Transverse colon (tissue), 4 donors: ENCODE results near the gene MYO16.

Experiments used
- EP300 ChIP-seq: sonication (generic); formaldehyde crosslinking; IDR thresholded peaks from one replicate; pipeline ENCODE4 v1.6.1; 2017; ENCODE audit warnings: antibody characterized with exemption, low read depth
- POLR2AphosphoS5 ChIP-seq, 3 donors: sonication (generic); formaldehyde crosslinking; IDR thresholded peaks; one replicate each; pipeline ENCODE4 v1.6.1; 2016; ENCODE audit warnings: antibody characterized with exemption in 3 of 3
- TF ChIP-seq, protein P1 (sequence below), 5 experiments: fragments of 200-600 bp in 3 of 5; fragments of 450-650 bp in 2 of 5; sonication (generic) in 3 of 5; IDR thresholded peaks; 1 replicate in 2 of 5; 2 replicates in 3 of 5; pipeline ENCODE4 v1.5.1; 2016 to 2017; ENCODE audit warnings: antibody characterized with exemption in 5 of 5, inconsistent platforms in 3 of 5, mild to moderate bottlenecking in 2 of 5, moderate library complexity in 1 of 5

DNA sequence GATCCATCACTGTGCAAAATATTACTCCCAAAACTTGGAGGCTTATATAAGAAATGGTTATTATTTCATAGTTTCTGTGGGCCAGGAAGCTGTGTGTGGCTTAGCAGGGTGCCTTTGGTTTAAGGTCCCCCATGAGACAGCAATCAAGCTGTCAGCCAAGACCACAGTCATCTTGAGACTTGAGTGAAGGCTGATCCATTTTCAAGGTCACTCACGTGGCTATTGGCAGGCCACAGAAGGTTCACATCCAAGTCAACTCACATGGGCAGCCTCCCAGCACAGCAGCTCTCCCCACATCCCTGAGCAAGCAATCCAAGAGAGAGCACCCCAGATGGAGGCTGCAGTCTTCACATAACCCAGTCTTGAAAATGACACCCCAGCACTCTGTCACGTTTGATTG lies 537.4 kb downstream of the MYO16 start:
- TF ChIP-seq, protein P1, sequence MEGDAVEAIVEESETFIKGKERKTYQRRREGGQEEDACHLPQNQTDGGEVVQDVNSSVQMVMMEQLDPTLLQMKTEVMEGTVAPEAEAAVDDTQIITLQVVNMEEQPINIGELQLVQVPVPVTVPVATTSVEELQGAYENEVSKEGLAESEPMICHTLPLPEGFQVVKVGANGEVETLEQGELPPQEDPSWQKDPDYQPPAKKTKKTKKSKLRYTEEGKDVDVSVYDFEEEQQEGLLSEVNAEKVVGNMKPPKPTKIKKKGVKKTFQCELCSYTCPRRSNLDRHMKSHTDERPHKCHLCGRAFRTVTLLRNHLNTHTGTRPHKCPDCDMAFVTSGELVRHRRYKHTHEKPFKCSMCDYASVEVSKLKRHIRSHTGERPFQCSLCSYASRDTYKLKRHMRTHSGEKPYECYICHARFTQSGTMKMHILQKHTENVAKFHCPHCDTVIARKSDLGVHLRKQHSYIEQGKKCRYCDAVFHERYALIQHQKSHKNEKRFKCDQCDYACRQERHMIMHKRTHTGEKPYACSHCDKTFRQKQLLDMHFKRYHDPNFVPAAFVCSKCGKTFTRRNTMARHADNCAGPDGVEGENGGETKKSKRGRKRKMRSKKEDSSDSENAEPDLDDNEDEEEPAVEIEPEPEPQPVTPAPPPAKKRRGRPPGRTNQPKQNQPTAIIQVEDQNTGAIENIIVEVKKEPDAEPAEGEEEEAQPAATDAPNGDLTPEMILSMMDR (IDR thresholded peaks at IDR 0.05): no peak
- TF ChIP-seq EP300 (no peak), POLR2AphosphoS5 (IDR thresholded peaks at IDR 0.05) (no peak)
